SK-N-MC (cell line): Measurements from ENCODE around the gene PRSS22.

Experiments
- DNase-seq: peaks from one replicate; pipeline ENCODE4 v3.0.0-alpha.2; 2011; ENCODE audit warnings: low read depth, low spot score
- H3K27ac ChIP-seq: fragments of 200-600 bp; sonication (generic); 2 replicates; pipeline ENCODE4 v1.5.1; 2016; ENCODE audit warnings: mixed run types
- H3K36me3 ChIP-seq: fragments of 200-600 bp; sonication (generic); 2 replicates; pipeline ENCODE4 v1.6.1; 2017; ENCODE audit warnings: antibody characterized with exemption, low read length, mixed read lengths; ENCODE audit not compliant: insufficient read depth
- H3K4me3 ChIP-seq: fragments of 200-600 bp; sonication (generic); 2 replicates; pipeline ENCODE4 v1.5.1; 2016
- H3K9ac ChIP-seq: fragments of 200-600 bp; sonication (generic); 2 replicates; pipeline ENCODE4 v1.8.0; 2017; ENCODE audit warnings: mixed run types, mixed read lengths; ENCODE audit not compliant: insufficient read length
- H3K9me3 ChIP-seq: fragments of 200-600 bp; sonication (generic); 2 replicates; pipeline ENCODE4 v1.6.1; 2017; ENCODE audit warnings: low read depth, mild to moderate bottlenecking, antibody characterized with exemption, low read length, moderate library complexity, mixed read lengths
- EZH2 ChIP-seq: fragments of 200-600 bp; sonication (generic); IDR thresholded peaks from one replicate; pipeline ENCODE4 v1.6.1; 2017; ENCODE audit warnings: antibody characterized with exemption
- FOXP2 ChIP-seq: optimal IDR thresholded peaks from 2 replicates; pipeline ENCODE3; 2011; ENCODE audit warnings: mild to moderate bottlenecking, moderate library complexity; ENCODE audit not compliant: insufficient read depth; ENCODE audit errors: extremely low read length, control extremely low read depth
- POLR2AphosphoS5 ChIP-seq: IDR thresholded peaks from 2 replicates; pipeline ENCODE4 v1.6.1; 2012; ENCODE audit warnings: mild to moderate bottlenecking, low read depth, low read length, borderline replicate concordance

PRSS22 gene

GRCh38 chr16:2867987-2868789 is 10.2 kb upstream of the PRSS22 start:
- DNase-seq: peak; percentile 44
- TF ChIP-seq FOXP2 (peak; percentile 11), POLR2AphosphoS5 (peak; percentile 80), EZH2 (no peak)
- H3K9me3 ChIP-seq: no peaks in the 10 kb centered on the region
- H3K9ac ChIP-seq: peak overlapping the region; percentile 86
- H3K27ac ChIP-seq: peak overlapping the region; percentile 82
- H3K36me3 ChIP-seq: no peaks in the 10 kb centered on the region
- H3K4me3 ChIP-seq: peak overlapping the region; percentile 97

GRCh38 chr16:2867661-2867986 is 9.7 kb upstream of the PRSS22 start:
- H3K4me3 ChIP-seq: peak overlapping the region; percentile 97
- H3K9ac ChIP-seq: peak overlapping the region; percentile 86
- no peak for DNase-seq
- TF ChIP-seq EZH2 (no peak), FOXP2 (no peak), POLR2AphosphoS5 (no peak)
- peak overlapping the region; percentile 82 for H3K27ac ChIP-seq
- no peaks in the 10 kb centered on the region for H3K36me3 ChIP-seq
- H3K9me3 ChIP-seq: no peaks in the 10 kb centered on the region

GRCh38 chr16:2866431-2866830 is 8.5 kb upstream of the PRSS22 start:
- Histone ChIP-seq H3K4me3 (no peak overlapping the region), H3K27ac (no peak overlapping the region), H3K36me3 (no peaks in the 10 kb centered on the region), H3K9ac (no peak overlapping the region), H3K9me3 (no peaks in the 10 kb centered on the region)
- DNase-seq: no peak
- TF ChIP-seq POLR2AphosphoS5 (no peak), EZH2 (no peak), FOXP2 (no peak)

- Histone ChIP-seq H3K9ac (no peak overlapping the region), H3K27ac (no peak overlapping the region), H3K36me3 (no peaks in the 10 kb centered on the region), H3K9me3 (no peaks in the 10 kb centered on the region), H3K4me3 (no peak overlapping the region)
- TF ChIP-seq POLR2AphosphoS5: no peak
- TF ChIP-seq EZH2: no peak
- TF ChIP-seq FOXP2: no peak
- DNase-seq: no peak
Observed at GRCh38 chr16:2865651-2866050, 7.7 kb upstream of the PRSS22 start.

- DNase-seq: no peak
- Histone ChIP-seq H3K4me3 (no peak overlapping the region), H3K9ac (no peak overlapping the region), H3K9me3 (no peaks in the 10 kb centered on the region), H3K27ac (no peak overlapping the region), H3K36me3 (no peaks in the 10 kb centered on the region)
- TF ChIP-seq POLR2AphosphoS5 (no peak), EZH2 (no peak), FOXP2 (no peak)
Observed at GRCh38 chr16:2860826-2861567, 3.0 kb upstream of the PRSS22 start.

GRCh38 chr16:2859686-2860265 is 1.8 kb upstream of the PRSS22 start:
- no peaks in the 10 kb centered on the region for H3K36me3 ChIP-seq
- no peak overlapping the region for H3K27ac ChIP-seq
- DNase-seq: no peak
- TF ChIP-seq POLR2AphosphoS5: no peak
- TF ChIP-seq EZH2: no peak
- TF ChIP-seq FOXP2: no peak
- H3K9me3 ChIP-seq: no peaks in the 10 kb centered on the region
- H3K4me3 ChIP-seq: no peak overlapping the region
- no peak overlapping the region for H3K9ac ChIP-seq

GRCh38 chr16:2858245-2859025 is 465 bp upstream of the PRSS22 start:
- Histone ChIP-seq H3K4me3 (no peak overlapping the region), H3K36me3 (no peaks in the 10 kb centered on the region), H3K9ac (no peak overlapping the region), H3K9me3 (no peaks in the 10 kb centered on the region), H3K27ac (no peak overlapping the region)
- DNase-seq: no peak
- TF ChIP-seq FOXP2 (no peak), POLR2AphosphoS5 (no peak), EZH2 (no peak)

- no peak overlapping the region for H3K9ac ChIP-seq
- no peak overlapping the region for H3K27ac ChIP-seq
- H3K4me3 ChIP-seq: no peak overlapping the region
- no peak for DNase-seq
- no peaks in the 10 kb centered on the region for H3K36me3 ChIP-seq
- H3K9me3 ChIP-seq: no peaks in the 10 kb centered on the region
- TF ChIP-seq EZH2 (no peak), FOXP2 (no peak)
Observed at GRCh38 chr16:2856686-2857450, 1.1 kb downstream of the PRSS22 start.
